Nephron (organoid): ENCODE measurements around the gene OPTC.
A peak's percentile ranks its signal among the peaks of the same experiment; 100 is the strongest.

ENCODE experiments used
- H3K27ac Mint-ChIP-seq, 3 experiments: 2 replicates each; pipeline ENCODE4 v1.8.0; 2020; ENCODE audit warnings: mixed read lengths in 3 of 3, mild to moderate bottlenecking in 2 of 3, moderate library complexity in 1 of 3
- H3K27me3 Mint-ChIP-seq: 2 replicates; pipeline ENCODE4 v1.8.0; 2021; ENCODE audit warnings: low read depth, mild to moderate bottlenecking, moderate library complexity, mixed read lengths
- H3K36me3 Mint-ChIP-seq: 2 replicates; pipeline ENCODE4 v1.8.0; 2020; ENCODE audit warnings: low read depth, mixed read lengths
- H3K4me1 Mint-ChIP-seq: 2 replicates; pipeline ENCODE4 v1.8.0; 2020; ENCODE audit warnings: mixed read lengths
- H3K4me3 Mint-ChIP-seq, 3 experiments: 2 replicates each; pipeline ENCODE4 v1.8.0; 2020; ENCODE audit warnings: mild to moderate bottlenecking in 3 of 3, mixed read lengths in 3 of 3, moderate library complexity in 2 of 3
- H3K9me3 Mint-ChIP-seq: 2 replicates; pipeline ENCODE4 v1.8.0; 2020; ENCODE audit warnings: mixed read lengths
- TF ChIP-seq, protein P1 (sequence below), 3 experiments: fragments of 200-600 bp; sonication (generic); IDR thresholded peaks; one replicate each; pipeline ENCODE4 v1.5.0; 2021; ENCODE audit warnings: antibody characterized with exemption in 3 of 3; ENCODE audit not compliant: unreplicated experiment in 3 of 3

Gene OPTC

DNA sequence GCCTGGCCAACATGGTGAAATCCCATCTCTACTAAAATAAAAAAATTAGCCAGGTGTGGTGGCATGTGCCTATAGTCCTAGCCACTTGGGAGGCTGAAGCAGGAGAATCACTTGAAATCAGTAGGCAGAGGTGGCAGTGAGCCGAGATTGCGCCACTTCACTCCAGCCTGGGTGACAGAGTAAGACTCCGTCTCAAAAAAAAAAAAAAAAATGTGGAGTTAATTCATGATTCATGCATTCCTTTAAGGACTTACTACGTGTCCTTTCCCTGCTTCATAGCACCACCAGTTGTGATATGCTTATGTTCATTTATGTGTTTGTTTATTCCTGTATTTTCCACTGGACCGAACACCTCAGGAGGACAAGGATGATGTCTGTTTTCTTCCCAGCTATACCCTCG lies 31.1 kb upstream of the OPTC start:
- Mint-ChIP-seq H3K27ac (peak overlapping the region; percentile 85 to 93 (median 87)), H3K9me3 (no peaks in the 10 kb centered on the region), H3K27me3 (peaks cover 5% of the 10 kb centered on the region), H3K4me1 (peaks cover 59% of the 10 kb centered on the region), H3K4me3 (no peak overlapping the region), H3K36me3 (no peaks in the 10 kb centered on the region)
- TF ChIP-seq, protein P1, sequence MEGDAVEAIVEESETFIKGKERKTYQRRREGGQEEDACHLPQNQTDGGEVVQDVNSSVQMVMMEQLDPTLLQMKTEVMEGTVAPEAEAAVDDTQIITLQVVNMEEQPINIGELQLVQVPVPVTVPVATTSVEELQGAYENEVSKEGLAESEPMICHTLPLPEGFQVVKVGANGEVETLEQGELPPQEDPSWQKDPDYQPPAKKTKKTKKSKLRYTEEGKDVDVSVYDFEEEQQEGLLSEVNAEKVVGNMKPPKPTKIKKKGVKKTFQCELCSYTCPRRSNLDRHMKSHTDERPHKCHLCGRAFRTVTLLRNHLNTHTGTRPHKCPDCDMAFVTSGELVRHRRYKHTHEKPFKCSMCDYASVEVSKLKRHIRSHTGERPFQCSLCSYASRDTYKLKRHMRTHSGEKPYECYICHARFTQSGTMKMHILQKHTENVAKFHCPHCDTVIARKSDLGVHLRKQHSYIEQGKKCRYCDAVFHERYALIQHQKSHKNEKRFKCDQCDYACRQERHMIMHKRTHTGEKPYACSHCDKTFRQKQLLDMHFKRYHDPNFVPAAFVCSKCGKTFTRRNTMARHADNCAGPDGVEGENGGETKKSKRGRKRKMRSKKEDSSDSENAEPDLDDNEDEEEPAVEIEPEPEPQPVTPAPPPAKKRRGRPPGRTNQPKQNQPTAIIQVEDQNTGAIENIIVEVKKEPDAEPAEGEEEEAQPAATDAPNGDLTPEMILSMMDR (IDR thresholded peaks at IDR 0.05; ENCODE audit: unreplicated experiment in 3 of 3), result no peak

DNA sequence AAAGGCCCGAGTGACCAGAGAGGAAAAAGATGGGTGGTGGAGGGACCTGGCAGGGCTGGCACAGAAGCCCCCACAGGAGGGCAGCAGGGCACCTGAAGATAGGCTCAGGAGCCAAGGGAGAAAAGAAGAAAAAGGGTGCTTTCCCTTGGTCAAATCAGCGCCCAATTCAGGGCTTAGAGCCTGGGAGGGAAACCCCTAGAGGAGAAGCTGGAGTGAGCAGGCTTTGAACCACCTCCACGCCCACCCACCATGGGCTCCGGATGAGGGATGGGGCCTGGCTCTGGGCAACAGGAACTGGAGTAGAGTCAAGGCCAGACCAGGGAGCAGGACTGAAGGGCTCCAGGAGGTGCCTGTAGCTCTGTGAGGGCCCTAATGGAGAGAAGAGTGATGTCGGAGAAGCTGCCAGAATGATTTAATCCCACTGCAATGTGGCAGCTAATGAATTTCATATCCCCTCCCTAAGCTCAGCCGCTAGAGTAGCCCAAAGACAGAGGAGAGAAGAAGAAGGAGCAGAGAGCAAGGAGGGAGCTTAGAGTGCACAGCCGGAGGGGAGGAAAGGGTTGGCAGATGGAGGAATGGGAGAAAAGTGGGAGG lies 30.4 kb upstream of the OPTC start:
- peaks cover 64% of the 10 kb centered on the region for H3K4me1 Mint-ChIP-seq
- peaks cover 5% of the 10 kb centered on the region for H3K27me3 Mint-ChIP-seq
- no peaks in the 10 kb centered on the region for H3K9me3 Mint-ChIP-seq

GRCh38 chr1:203464226-203464625 lies 29.7 kb upstream of the OPTC start:
- Mint-ChIP-seq H3K27me3 (peaks cover 5% of the 10 kb centered on the region), H3K27ac (peak overlapping the region; percentile 85 to 93 (median 87))
- TF ChIP-seq, protein P1 (IDR thresholded peaks at IDR 0.05; ENCODE audit: unreplicated experiment in 3 of 3), result no peak

More for the DNA sequence above, 30.4 kb upstream of the OPTC start:
- Mint-ChIP-seq H3K4me3 (peak overlapping the region; percentile 3 to 12 (median 4)), H3K27ac (peak overlapping the region; percentile 85 to 93 (median 87)), H3K36me3 (no peaks in the 10 kb centered on the region)
- TF ChIP-seq, protein P1 (IDR thresholded peaks at IDR 0.05; ENCODE audit: unreplicated experiment in 3 of 3), result peak in 1 of 3 experiments; percentile 7

GRCh38 chr1:203464743-203465142 lies 29.2 kb upstream of the OPTC start:
- H3K4me1 Mint-ChIP-seq, result peaks cover 75% of the 10 kb centered on the region
- peaks cover 5% of the 10 kb centered on the region for H3K27me3 Mint-ChIP-seq
- no peak overlapping the region for H3K4me3 Mint-ChIP-seq
- H3K9me3 Mint-ChIP-seq, result no peaks in the 10 kb centered on the region
- H3K36me3 Mint-ChIP-seq, result no peaks in the 10 kb centered on the region
- TF ChIP-seq, protein P1 (IDR thresholded peaks at IDR 0.05; ENCODE audit: unreplicated experiment in 3 of 3), result no peak
- peak overlapping the region in 2 of 3 experiments; percentile 93 to 99 for H3K27ac Mint-ChIP-seq

More at GRCh38 chr1:203464226-203464625, 29.7 kb upstream of the OPTC start:
- Mint-ChIP-seq H3K4me1 (peaks cover 71% of the 10 kb centered on the region), H3K36me3 (no peaks in the 10 kb centered on the region), H3K4me3 (no peak overlapping the region), H3K9me3 (no peaks in the 10 kb centered on the region)

DNA sequence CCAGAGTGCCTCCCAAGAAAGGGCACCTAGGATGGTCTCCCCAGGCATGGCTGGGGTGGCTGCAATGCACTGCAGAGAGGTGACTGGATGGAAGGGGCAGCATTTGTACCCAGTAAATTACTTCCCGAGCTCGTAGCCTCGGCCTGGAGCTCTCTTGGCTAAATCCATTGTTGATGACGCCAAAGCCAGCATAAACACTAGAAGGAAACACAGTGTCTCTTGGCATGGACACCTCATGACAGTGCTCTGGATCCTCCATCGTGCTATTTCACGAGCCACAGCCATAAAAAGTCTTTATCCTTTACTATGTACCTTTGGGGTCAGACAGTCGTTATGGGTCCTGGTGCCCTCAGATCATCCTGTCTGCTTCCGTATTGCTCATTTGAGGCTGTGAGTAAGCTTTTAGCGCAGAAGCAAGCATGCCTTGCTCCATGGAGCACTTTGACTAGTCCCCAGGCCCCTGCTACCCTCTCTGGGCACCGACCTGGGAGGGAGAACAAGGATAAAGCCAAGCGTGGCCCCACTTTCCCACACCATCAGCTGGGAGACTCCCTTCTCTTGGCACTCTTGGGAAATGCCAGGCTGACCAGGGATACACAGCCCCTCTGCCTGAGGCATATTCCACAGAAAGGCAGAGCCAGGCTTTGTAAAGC lies 28.7 kb upstream of the OPTC start:
- Mint-ChIP-seq H3K9me3 (no peaks in the 10 kb centered on the region), H3K27ac (peak overlapping the region; percentile 92 to 99 (median 98)), H3K27me3 (peaks cover 5% of the 10 kb centered on the region), H3K4me1 (peaks cover 80% of the 10 kb centered on the region), H3K36me3 (no peaks in the 10 kb centered on the region), H3K4me3 (no peak overlapping the region)
- TF ChIP-seq, protein P1 (IDR thresholded peaks at IDR 0.05; ENCODE audit: unreplicated experiment in 3 of 3), result no peak
